Ishikawa (cell line): ENCODE measurements around the gene CCDC196.

Experiments used
- CREB1 ChIP-seq: IDR thresholded peaks from 2 replicates; pipeline ENCODE4 v1.6.1; 2012; ENCODE audit warnings: low read depth
- EGR1 ChIP-seq: IDR thresholded peaks from 2 replicates; pipeline ENCODE4 v1.6.1; 2012
- EP300 ChIP-seq: IDR thresholded peaks from 2 replicates; pipeline ENCODE4 v1.6.1; 2012; ENCODE audit warnings: borderline replicate concordance
- RAD21 ChIP-seq: IDR thresholded peaks from 2 replicates; pipeline ENCODE4 v1.6.1; 2012; ENCODE audit warnings: low read depth
- REST ChIP-seq: IDR thresholded peaks from 2 replicates; pipeline ENCODE4 v1.6.1; 2012; ENCODE audit warnings: low read depth, mild to moderate bottlenecking
- TAF1 ChIP-seq: IDR thresholded peaks from 2 replicates; pipeline ENCODE4 v1.6.1; 2012; ENCODE audit warnings: low read depth, mild to moderate bottlenecking
- TCF12 ChIP-seq: IDR thresholded peaks from 2 replicates; pipeline ENCODE4 v1.6.1; 2012; ENCODE audit warnings: low read depth
- TEAD4 ChIP-seq: IDR thresholded peaks from 2 replicates; pipeline ENCODE4 v1.6.1; 2012
- YY1 ChIP-seq: IDR thresholded peaks from 2 replicates; pipeline ENCODE4 v1.6.1; 2012; ENCODE audit warnings: low read depth
- ZBTB7A ChIP-seq: IDR thresholded peaks from 2 replicates; pipeline ENCODE4 v1.6.1; 2012; ENCODE audit warnings: low read depth
- TF ChIP-seq, protein P1 (sequence below): IDR thresholded peaks from 2 replicates; pipeline ENCODE4 v1.6.1; 2012

DNA sequence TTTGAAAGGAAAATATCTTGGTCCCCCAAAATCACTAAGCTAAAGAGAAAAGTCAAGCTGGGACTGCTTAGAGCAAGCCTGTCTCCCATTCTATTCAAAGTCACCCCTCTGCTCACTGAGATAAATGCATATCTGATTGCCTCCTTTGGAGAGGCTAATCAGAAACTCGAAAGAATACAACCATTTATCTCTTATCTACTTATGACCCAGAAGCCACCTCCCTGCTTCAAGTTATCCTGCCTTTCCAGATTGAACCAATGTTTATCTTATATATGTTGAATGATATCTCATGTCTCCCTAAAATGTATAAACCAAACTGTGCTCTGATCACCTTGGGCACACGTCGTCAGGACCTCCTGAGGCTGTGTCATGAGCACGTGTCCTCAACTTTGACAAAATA is 14.6 kb upstream of the CCDC196 start:
- TF ChIP-seq EP300 (no peak), TAF1 (no peak), REST (no peak), YY1 (no peak), ZBTB7A (no peak), CREB1 (no peak), EGR1 (no peak), RAD21 (no peak), TEAD4 (no peak), TCF12 (no peak)
- TF ChIP-seq, protein P1, sequence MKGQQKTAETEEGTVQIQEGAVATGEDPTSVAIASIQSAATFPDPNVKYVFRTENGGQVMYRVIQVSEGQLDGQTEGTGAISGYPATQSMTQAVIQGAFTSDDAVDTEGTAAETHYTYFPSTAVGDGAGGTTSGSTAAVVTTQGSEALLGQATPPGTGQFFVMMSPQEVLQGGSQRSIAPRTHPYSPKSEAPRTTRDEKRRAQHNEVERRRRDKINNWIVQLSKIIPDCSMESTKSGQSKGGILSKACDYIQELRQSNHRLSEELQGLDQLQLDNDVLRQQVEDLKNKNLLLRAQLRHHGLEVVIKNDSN, result no peak
